GM18951 (cell line): ENCODE results near the gene VAMP4.
"Not testable (repeated sequence)": the region's sequence is repeated elsewhere in the genome, so short reads cannot be mapped to it uniquely, and the experiment has no call there.

Source experiments
- POLR2A ChIP-seq: IDR thresholded peaks from 4 replicates; pipeline ENCODE4 v1.6.1; 2011; ENCODE audit warnings: mild to moderate bottlenecking; ENCODE audit not compliant: insufficient read length, insufficient read depth; ENCODE audit errors: extremely low read depth
- in situ Hi-C: fragments of 300-500 bp; cut with MboI; formaldehyde crosslinking; loops from one replicate; pipeline ENCODE4 v1.12.0; 2022; ENCODE audit warnings: low sequenced_read_pairs, mixed read lengths, inconsistent platforms; ENCODE audit not compliant: unreplicated experiment

Gene VAMP4

DNA sequence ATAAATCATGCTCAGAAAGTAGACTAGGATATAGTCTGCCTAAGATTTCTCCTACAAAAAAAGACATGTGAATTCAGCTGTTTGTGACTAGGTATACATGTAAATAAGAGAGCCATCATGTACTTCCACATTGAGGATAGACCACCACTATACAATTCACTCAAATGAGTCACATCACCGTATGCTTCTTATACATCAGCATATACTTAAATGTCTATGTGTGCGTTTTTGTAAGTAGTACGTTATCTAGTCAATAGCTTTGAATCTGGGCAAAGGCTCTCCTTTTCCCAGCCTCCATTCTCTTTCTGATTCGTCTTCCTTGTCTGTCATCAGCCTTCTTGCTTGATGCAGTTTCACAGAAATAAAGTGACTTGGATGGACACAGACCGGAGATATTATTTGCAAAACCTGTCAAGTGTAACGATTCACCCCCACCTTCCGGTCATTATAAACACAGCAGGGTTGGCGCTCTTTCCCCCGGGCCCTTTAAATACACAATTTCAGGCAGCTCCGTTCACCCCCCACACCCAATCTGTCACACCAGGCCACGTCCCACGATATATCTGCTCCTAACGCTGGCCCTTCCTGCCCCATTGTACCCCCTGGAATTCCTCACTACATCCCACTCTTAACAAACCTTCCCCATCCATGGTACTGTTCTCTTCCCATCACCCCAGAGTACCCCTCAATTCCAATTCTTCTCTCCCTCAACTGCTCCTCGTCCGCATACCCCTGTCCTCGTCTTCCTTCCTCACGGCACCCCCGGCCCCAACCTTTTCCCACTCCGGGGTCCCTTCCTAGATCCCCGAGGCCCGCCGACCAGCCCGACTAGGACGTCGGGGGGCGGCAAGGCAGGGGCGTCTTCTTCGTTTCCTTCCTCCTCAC is 636 bp downstream of the VAMP4 start:
- in situ Hi-C loops, result no loop called here
- TF ChIP-seq POLR2A, result no peak

DNA sequence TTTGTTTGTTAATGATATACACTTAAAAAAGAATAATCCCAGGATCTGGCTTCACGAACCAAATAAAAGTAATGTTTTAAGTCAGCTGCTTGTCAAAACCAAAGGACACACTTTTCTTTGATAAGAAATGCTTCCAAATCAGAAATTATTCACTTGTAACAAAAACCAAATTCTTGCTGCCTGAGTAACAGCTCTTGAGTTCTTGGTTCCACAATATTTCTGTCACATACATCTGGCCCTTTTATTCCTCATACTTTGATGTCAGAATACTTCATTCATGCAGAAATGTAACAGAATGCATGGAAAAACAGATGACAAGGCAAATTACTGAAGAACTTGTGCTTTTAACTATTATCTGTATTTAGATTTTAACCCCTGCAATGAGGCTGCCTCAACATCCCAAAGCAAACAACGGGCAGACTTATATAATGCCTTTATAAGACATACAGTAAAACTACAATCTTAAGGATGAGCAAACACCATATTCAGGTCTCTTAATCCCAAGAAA is 1.5 kb downstream of the VAMP4 start:
- in situ Hi-C loops, result no loop called here
- TF ChIP-seq POLR2A, result no peak

DNA sequence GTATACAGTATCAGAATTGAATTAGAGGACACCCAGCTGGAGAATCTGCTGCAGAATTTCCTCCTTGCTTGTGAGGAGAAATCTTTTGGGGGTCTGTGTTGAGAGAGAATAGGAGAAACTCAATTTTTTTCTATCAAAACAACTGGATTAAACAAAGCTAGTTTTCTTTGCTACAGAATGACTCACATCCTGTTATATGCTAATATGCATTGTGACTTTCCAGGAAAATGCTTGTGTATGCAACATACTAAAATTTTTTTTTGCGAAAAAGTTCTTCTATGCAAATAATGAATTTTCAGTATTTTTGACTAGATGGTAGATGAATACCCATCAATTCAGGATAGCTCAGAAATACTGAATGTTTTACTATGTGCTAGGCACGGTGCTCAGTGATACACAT is 2.2 kb downstream of the VAMP4 start:
- no peak for TF ChIP-seq POLR2A
- in situ Hi-C loops, result no loop called here

DNA sequence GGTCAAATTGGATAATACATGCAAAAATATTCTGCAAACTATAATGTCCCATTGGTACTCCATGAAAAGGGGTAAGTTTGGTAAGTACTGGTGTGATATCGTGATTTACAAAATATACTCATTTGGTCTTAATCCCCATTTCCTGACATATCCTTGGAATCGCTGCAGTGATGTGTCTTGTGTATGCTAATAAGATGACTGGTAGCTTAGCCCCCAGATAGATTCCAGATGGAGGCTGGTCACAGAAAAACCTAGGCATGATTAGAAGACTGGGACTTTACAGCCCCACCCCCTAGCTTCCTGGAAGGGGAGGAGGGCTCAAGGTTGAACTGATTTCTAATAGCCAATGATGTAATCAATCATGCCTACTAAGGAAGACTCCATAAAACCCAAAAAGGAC is 3.0 kb downstream of the VAMP4 start:
- no peak for TF ChIP-seq POLR2A
- in situ Hi-C loops, result no loop called here

DNA sequence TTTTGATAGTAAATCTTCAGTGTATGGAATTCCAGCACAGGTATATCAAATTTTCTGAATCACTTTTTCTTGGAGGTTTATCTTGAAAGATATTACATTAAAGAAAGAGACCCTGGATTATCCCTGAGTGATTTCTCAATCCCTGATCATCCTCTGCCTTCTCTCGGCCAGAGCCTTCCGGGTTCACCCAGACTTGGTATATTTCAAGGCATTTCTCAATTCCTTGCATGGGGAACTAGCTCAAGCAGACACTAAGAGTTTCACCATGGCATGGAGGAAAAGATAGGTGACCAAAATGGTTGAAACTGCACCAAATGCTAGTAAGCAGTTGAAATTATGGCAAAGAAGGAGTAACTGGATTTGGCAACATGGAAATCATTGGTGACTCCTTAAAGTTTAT is 5.7 kb downstream of the VAMP4 start:
- TF ChIP-seq POLR2A, result no peak
- in situ Hi-C loops, result no loop called here

DNA sequence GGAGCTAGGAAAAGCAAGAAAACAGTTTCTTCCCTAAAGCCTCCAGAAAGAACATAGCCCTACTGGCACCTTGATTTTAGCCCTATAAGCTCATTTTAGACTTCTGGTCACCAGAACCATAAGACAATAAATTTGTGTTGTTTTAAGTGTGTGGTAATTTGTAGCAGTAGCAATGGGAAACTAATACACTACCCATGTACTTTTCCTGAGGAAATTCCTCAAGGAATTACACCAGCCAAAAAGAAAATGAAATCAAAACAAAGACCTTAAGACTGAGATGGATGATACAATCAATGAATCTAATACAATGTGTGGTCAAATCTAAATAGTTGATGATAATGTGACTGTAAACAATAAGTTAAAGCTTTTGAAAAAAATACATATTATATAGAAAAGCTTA is 11.8 kb downstream of the VAMP4 start:
- in situ Hi-C loops, result no loop called here
- TF ChIP-seq POLR2A, result no peak

DNA sequence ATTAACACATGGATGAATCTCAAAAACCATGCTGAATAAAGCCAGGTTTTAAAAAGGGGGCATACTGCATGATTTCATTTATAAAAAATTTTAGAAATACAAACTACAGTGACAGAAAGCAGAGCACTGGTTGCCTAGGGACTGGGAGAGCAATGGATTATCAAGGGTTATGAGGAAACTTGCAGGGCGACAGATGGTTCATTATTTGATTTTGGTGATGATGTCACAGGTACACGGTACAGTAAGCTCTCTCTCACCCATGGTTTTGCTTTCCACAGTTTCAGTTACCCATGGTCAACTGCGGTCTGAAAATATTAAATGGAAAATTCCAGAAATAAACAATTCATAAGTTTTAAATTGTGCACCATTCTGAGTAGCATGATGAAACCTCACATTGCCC is 14.1 kb downstream of the VAMP4 start:
- TF ChIP-seq POLR2A, result no peak
- in situ Hi-C loops, result no loop called here

DNA sequence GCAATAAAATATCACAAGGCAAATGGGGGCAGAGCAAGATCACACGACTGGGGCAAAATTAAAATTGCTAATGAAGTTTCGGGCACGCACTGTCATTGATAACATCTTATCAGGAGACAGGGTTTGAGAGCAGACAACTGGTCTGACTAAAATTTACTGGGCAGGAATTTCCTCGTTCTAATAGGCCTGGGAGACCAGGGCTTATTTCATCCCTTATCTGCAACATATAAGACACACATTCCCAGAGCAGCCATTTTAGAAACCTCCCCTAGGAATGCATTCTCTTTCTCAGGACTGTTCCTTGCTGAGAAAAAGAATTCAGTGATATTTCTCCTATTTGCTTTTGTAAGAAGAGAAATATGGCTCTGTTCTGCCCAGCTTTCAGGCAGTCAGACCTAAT is 18.7 kb downstream of the VAMP4 start:
- in situ Hi-C loops, result not testable (repeated sequence)

DNA sequence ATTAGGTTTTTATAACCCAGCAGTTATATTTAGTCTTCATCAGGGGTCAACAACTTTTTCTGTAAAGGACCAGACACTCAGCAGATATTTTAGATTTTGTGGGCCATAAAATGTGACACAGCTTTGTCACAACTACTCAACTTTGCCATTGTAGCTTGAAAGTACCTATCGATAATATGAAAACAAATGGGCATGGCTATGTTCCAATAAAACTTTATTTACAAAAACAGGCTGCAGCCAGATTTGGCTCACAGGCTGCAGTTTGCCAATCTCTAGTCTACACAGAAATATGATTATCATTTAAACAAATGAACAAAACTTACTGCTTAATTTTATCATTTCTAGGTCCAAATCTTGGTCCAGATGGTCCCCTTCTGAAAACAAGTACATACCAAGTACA is 23.0 kb downstream of the VAMP4 start:
- TF ChIP-seq POLR2A, result no peak
- in situ Hi-C loops, result no loop called here

DNA sequence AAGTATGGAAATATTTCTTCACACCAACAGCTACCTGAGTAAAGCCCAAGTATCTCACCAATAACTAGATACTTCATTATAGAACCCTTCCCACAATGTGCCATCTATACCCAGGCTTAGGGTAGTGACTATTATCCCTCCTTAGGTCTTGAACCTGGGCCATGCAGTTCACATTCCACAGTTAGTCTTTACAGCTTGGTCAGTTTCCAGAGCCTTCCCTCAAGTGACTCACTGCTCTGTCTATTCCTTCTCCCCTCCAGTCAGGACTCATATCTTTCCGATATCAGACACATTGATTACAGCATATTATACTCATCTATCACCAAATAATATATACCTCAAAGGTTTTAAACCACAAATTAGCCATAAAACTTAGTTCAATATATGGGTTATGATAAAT is 23.6 kb downstream of the VAMP4 start:
- no peak for TF ChIP-seq POLR2A
- in situ Hi-C loops, result no loop called here

DNA sequence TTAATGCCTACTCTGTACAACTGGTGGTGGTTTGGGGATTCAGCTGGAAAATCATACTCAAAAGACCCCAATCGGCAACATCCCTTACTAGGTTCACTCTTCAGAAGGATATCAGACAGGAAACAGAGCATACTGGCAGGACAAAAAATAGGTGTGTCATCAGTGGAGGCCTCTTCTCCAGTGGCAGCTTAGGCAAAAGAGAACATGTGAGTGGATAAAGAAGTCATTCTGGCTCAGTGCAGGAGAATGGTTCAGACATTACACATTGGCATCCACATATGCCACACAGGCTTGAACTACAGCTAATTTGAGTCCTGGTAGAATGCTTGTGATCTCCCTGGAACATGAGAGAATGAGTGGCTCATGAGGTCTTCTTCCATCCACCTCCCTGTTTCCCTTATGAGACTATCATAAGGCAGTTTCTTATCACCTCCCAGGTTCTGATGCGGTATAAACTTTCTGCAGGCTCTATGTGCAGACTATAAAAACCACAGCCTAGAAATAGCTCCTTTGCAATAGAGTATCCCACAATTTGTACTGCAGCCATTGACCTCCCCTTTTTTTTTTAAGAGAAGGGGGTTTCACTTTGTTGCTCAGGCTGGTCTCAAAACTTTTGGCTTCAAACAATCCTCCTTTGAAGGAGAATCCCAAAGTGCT is 24.7 kb downstream of the VAMP4 start:
- TF ChIP-seq POLR2A, result no peak
- in situ Hi-C loops, result no loop called here

DNA sequence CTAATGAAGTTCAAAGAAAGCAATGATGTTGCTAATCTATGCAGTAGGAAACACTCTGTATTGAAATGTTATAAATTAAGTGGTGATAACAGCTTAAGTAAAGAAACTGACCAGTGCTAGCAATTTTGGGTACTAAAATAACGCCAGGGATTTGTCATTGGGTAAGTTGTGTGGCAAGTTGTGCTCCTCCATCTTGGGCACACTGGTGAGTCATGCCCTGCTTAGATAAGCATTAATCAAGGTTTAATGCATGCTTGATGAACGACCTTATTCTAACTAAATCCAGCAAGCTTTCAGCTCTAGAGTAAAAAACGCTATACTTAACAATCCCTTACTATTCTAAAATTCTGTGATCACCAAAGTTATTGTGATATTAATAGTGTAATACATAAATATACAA is 25.2 kb downstream of the VAMP4 start:
- in situ Hi-C loops, result no loop called here

DNA sequence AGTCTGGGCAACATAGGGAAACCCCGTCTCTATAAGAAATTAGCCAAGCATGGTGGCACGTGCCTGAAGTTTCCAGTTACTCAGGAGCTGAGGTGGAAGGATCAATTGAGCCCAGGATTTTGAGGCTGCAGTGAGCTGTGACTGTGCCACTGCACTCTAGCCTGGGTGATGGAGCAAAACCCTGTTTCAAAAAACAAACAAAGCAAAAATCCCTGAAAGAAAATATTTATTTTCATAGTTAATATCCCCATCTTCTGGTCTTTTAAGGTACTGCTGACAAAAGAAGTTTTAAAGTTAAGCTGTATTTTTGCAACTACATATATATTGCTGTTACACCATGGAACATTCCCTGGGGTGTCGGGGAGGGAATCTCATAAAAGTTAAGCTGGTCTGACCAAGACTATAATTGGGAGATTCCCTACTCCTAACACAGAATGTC is 26.0 kb downstream of the VAMP4 start:
- in situ Hi-C loops, result no loop called here
- TF ChIP-seq POLR2A, result no peak

More for the DNA sequence above, 25.2 kb downstream of the VAMP4 start:
- TF ChIP-seq POLR2A, result no peak

DNA sequence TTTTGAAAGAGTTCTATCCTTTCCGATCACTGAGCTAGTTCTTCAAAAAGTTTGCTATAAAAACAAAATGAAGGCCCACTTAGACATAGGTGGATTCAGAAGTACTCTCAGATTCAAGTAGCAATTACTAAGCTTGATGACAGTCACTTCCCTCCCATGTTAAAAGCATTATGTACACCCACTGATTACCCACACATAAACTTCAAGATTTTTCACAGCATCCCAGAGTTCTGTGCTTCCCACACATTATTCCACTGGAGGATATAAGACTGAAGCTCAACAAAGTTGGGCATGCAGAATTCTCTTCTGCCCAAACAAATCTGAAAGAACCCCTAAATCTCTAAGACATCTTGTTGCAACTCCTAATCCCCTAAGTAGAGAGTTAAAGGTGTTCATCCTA is 29.5 kb downstream of the VAMP4 start:
- in situ Hi-C loops, result no loop called here
- no peak for TF ChIP-seq POLR2A
